ENCODE data around the gene RIN3.

GRCh38 chr14:92549859-92550230 lies 36.3 kb downstream of the RIN3 start:
- no peak for TF ChIP-seq CTCF (IDR thresholded peaks at IDR 0.05; ENCODE audit: insufficient read depth, low read depth, low read length)
- TF ChIP-seq EZH2 (IDR thresholded peaks at IDR 0.05; ENCODE audit: insufficient read depth, low read length) = no peak

All from astrocyte (in vitro differentiated cells and primary cell).